ENCODE measurements around the gene MYO5B.

GRCh38 chr18:49948975-49949374 lies 246.0 kb downstream of the MYO5B start:
- TF ChIP-seq CTCF (optimal IDR thresholded peaks at IDR 0.05 in 1 of 3, IDR thresholded peaks at IDR 0.05 in 1 of 3, conservative IDR thresholded peaks at IDR 0.05 in 1 of 3; ENCODE audit: extremely low read depth in 1 of 3, insufficient read depth in 2 of 3, low read length in 3 of 3) (no peak), EZH2 (IDR thresholded peaks at IDR 0.05; ENCODE audit: low read length) (no peak)

Measured in keratinocyte (primary cell).